GM12878 (cell line): Measurements from ENCODE around the gene RIMS1. TPM values are rescaled to one million over a fixed set of nuclear protein-coding genes. Genes with fewer than 3 reads are reported as not detected.

Experiments used
- ATAC-seq: fragments of 200-7000 bp; cut with Tn5 transposase; 3 replicates; pipeline ENCODE4 v1.9.1; 2020; ENCODE audit warnings: mild to moderate bottlenecking, moderate library complexity
- BruUV-seq: library from RNA; stranded (reverse); fragments of 400-500 nt; replicated peaks from 2 replicates; lab custom pipeline; 2021; lab: Mats Ljungman, UMichigan
- CTCF ChIA-PET: fragments of 300-600 bp; sonication (Branson Sonifier 250); formaldehyde crosslinking; extraction: SDS; loops from one replicate; lab custom pipeline; 2021; ENCODE audit warnings: inconsistent platforms; lab: Yijun Ruan, JAX
- POLR2A ChIA-PET: fragments of 350-600 bp; formaldehyde crosslinking; extraction: SDS; loops from one replicate; lab custom pipeline; 2021; ENCODE audit warnings: inconsistent platforms; lab: Charles Lee
- RAD21 ChIA-PET: fragments of 300-600 bp; sonication (Branson Sonifier 250); formaldehyde crosslinking; loops from one replicate; lab custom pipeline; 2023; ENCODE audit warnings: antibody characterized with exemption; ENCODE audit not compliant: unreplicated experiment; lab: Charles Lee
- SMC1A ChIA-PET: fragments of 300-600 bp; sonication (Branson Sonifier 250); formaldehyde crosslinking; loops from one replicate; lab custom pipeline; 2023; ENCODE audit not compliant: unreplicated experiment, uncharacterized antibody; lab: Charles Lee
- DNase-seq: peaks from one replicate; pipeline ENCODE4 v3.0.0-alpha.2; 2011; ENCODE audit warnings: low read depth, low spot score
- FAIRE-seq: peaks from 3 replicates; lab custom pipeline; 2011; peaks lifted over from hg19 to GRCh38; lab: Jason Lieb, UNC
- H2AFZ ChIP-seq: 2 replicates; pipeline ENCODE4 v1.6.0; 2011; ENCODE audit warnings: low read depth, low read length, control low read depth; ENCODE audit not compliant: control insufficient read depth
- H3K27ac ChIP-seq: 2 replicates; pipeline ENCODE4 v1.5.1; 2011; ENCODE audit warnings: control low read depth; ENCODE audit not compliant: control insufficient read depth, insufficient read depth
- H3K27me3 ChIP-seq, 2 experiments: replicated peaks in 1 of 2; 2 replicates each; pipeline versions ENCODE4 v1.6.0 to v1.6.1; 2011; ENCODE audit warnings: low read length in 1 of 2; ENCODE audit not compliant: control insufficient read depth in 2 of 2, insufficient read depth in 2 of 2
- H3K36me3 ChIP-seq, 2 experiments: 2 replicates each; pipeline ENCODE4 v1.5.1; 2011; ENCODE audit warnings: low read length in 1 of 2; ENCODE audit not compliant: control insufficient read depth in 2 of 2, insufficient read depth in 2 of 2
- H3K4me1 ChIP-seq: 2 replicates; pipeline ENCODE4 v1.6.1; 2011; ENCODE audit warnings: mild to moderate bottlenecking, low read length, moderate library complexity, mixed read lengths; ENCODE audit not compliant: control insufficient read depth, insufficient read depth
- H3K4me2 ChIP-seq: 2 replicates; pipeline ENCODE4 v1.6.0; 2011; ENCODE audit warnings: control low read depth; ENCODE audit not compliant: control insufficient read depth, insufficient read depth
- H3K4me3 ChIP-seq: fragments of 200-600 bp; sonication (generic); 2 replicates; pipeline ENCODE4 v1.5.1; 2016
- H3K79me2 ChIP-seq: 2 replicates; pipeline ENCODE4 v1.6.0; 2011; ENCODE audit warnings: low read length; ENCODE audit not compliant: control insufficient read depth, insufficient read depth
- H3K9ac ChIP-seq: 2 replicates; pipeline ENCODE4 v1.8.0; 2011; ENCODE audit warnings: low read length, control low read depth, mixed read lengths; ENCODE audit not compliant: control insufficient read depth, insufficient read depth
- H3K9me3 ChIP-seq: replicated peaks from 3 replicates; pipeline ENCODE4 v1.5.1; 2011; ENCODE audit warnings: mild to moderate bottlenecking, low read length; ENCODE audit not compliant: control insufficient read depth, insufficient read depth
- H4K20me1 ChIP-seq: 2 replicates; pipeline ENCODE4 v1.6.0; 2011; ENCODE audit not compliant: control insufficient read depth, insufficient read depth
- BCL3 ChIP-seq: IDR thresholded peaks from 2 replicates; pipeline ENCODE4 v1.6.1; 2011; ENCODE audit warnings: borderline replicate concordance, low read depth, mild to moderate bottlenecking, moderate library complexity, low read length; ENCODE audit not compliant: insufficient read depth, poor library complexity, severe bottlenecking
- CREB1 ChIP-seq: IDR thresholded peaks from 2 replicates; pipeline ENCODE4 v1.6.1; 2012; ENCODE audit warnings: low read depth, mild to moderate bottlenecking, inconsistent platforms
- JUNB ChIP-seq: IDR thresholded peaks from 2 replicates; pipeline ENCODE4 v1.6.1; 2016; ENCODE audit warnings: antibody characterized with exemption, mild to moderate bottlenecking
- MEF2A ChIP-seq: IDR thresholded peaks from 2 replicates; pipeline ENCODE4 v1.6.1; 2011; ENCODE audit warnings: low read depth, mild to moderate bottlenecking, low read length, moderate library complexity; ENCODE audit not compliant: insufficient read depth
- MYC ChIP-seq: IDR thresholded peaks from 2 replicates; pipeline ENCODE4 v1.6.1; 2011; ENCODE audit warnings: mild to moderate bottlenecking, low read length, moderate library complexity, inconsistent platforms; ENCODE audit not compliant: insufficient read depth, insufficient replicate concordance, insufficient read length, severe bottlenecking
- NFIC ChIP-seq: IDR thresholded peaks from 2 replicates; pipeline ENCODE4 v1.6.1; 2012; ENCODE audit warnings: low read depth, mild to moderate bottlenecking, inconsistent platforms, low read length, moderate library complexity
- NR2F1 ChIP-seq: fragments of 450-650 bp; conservative IDR thresholded peaks from 2 replicates; pipeline ENCODE4 v1.6.1; 2017; ENCODE audit warnings: mild to moderate bottlenecking
- RCOR1 ChIP-seq: conservative IDR thresholded peaks from 2 replicates; pipeline ENCODE4 v1.6.1; 2012; ENCODE audit warnings: low read depth, low read length, improper control_type of control experiment
- RFX5 ChIP-seq: IDR thresholded peaks from 2 replicates; pipeline ENCODE4 v1.6.1; 2011; ENCODE audit warnings: low read depth, low read length, improper control_type of control experiment
- SRF ChIP-seq, 2 experiments: IDR thresholded peaks; 2 replicates each; pipeline ENCODE4 v1.6.1; 2011; ENCODE audit warnings: low read depth in 2 of 2, low read length in 2 of 2, mild to moderate bottlenecking in 1 of 2, moderate library complexity in 1 of 2
- ZBED1 ChIP-seq: IDR thresholded peaks from 2 replicates; pipeline ENCODE4 v1.6.1; 2016; ENCODE audit warnings: borderline replicate concordance
- ZZZ3 ChIP-seq: IDR thresholded peaks from 2 replicates; pipeline ENCODE4 v1.6.1; 2011; ENCODE audit warnings: low read depth; ENCODE audit not compliant: control insufficient read depth, insufficient read length
- WGBS: methylation state at CpG from one replicate; pipeline ENCODE4 v1.1.6; 2016; ENCODE audit warnings: low lambda C conversion rate; ENCODE audit not compliant: insufficient replicate concordance, insufficient coverage; ENCODE audit errors: missing lambda C conversion rate; 5-methylcytosine and 5-hydroxymethylcytosine counted together
- in situ Hi-C: fragments of 300-500 bp; cut with MboI; formaldehyde crosslinking; loops from 9 replicates; pipeline ENCODE4 v1.14.3; 2018; ENCODE audit warnings: mixed read lengths
- intact Hi-C: fragments of 100-400 bp; cut with micrococcal nuclease; formaldehyde crosslinking; loops from one replicate; pipeline ENCODE4 v1.14.2; 2022; ENCODE audit not compliant: unreplicated experiment
- polyA plus RNA-seq, 11 experiments: library from polyadenylated mRNA; depleted of rRNA in 4 of 11; unstranded in 6 of 11; stranded (reverse) in 5 of 11; fragments of >200 nt; fragmentation: Nextera tagmentation in 4 of 11; fragmentation: Illumina TruSeq in 1 of 11; extraction: Ambion mirVana in 4 of 11; extraction: Trizol in 1 of 11; gene quantifications; 1 replicate in 1 of 11; 2 replicates in 10 of 11; pipeline versions ENCODE4 v1.2.1 to v1.2.3, GENCODE V29; 2011 to 2016; ENCODE audit warnings: inconsistent platforms in 2 of 11, missing spikeins in 2 of 11, low read depth in 1 of 11
- total RNA-seq, 4 experiments: library from RNA; depleted of rRNA in 3 of 4; stranded (reverse); fragments of >200 nt in 3 of 4; fragmentation: Illumina TruSeq in 1 of 4; extraction: Trizol in 1 of 4; gene quantifications; 2 replicates each; pipeline versions ENCODE4 v1.2.1 to v1.2.3, GENCODE V29; 2013 to 2021

Gene RIMS1
- total and polyA plus RNA-seq, 10 of the 15 experiments (the other 5 are each of a cell fraction or from before 2014, with no cell fraction given): 0.05 to 0.76 (median 0.23) TPM

DNA sequence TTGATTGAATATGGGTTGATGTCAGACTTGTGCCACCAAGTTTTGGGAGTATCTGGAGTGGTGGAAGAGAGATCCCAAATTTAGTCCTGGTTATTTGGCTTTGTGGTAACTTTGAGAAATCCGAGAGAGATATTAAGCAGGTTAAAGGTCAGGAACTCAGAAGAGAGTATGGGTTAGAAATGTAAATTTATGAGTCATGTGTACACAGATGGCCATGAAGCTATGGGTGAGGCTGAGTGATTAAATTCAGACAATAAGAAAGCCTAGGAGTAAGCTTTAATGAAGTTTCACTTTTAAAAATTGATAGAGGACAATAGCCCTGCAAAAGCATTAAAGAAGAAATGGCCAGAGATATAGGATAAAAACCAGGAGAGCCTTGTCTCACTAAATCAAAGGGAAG lies 14.3 kb downstream of the RIMS1 start:
- no peak overlapping the region for H3K9ac ChIP-seq
- no peak overlapping the region for H2AFZ ChIP-seq
- H3K36me3 ChIP-seq: no peaks in the 10 kb centered on the region
- POLR2A ChIA-PET: no interaction called here
- FAIRE-seq (no peak), DNase-seq (no peak), ATAC-seq (peak; percentile 37; the same call in 1 of the 3 replicates)
- RAD21 ChIA-PET: no interaction called here
- CTCF ChIA-PET: interaction anchor here (1.0 to 1.3 kb wide), 2 partner anchors 12 to 184 kb away, joined by 3 to 5 read pairs; no protein-coding TSS in a partner anchor
- H4K20me1 ChIP-seq: no peaks in the 10 kb centered on the region
- in situ Hi-C loops (no loop called here), intact Hi-C loops (no loop called here)
- H3K27me3 ChIP-seq: no peaks in the 10 kb centered on the region
- H3K4me3 ChIP-seq: no peak overlapping the region
- no peaks in the 10 kb centered on the region for H3K9me3 ChIP-seq
- no peak overlapping the region for H3K27ac ChIP-seq
- 0% methylated on average over 1 of the region's 1 CpG for WGBS
- no peak overlapping the region for H3K4me2 ChIP-seq
- H3K4me1 ChIP-seq: no peaks in the 10 kb centered on the region
- no peaks in the 10 kb centered on the region for H3K79me2 ChIP-seq
- no peak for TF ChIP-seq SRF (IDR thresholded peaks at IDR 0.05; ENCODE audit: low read depth in 2 of 2, low read length in 2 of 2)
- TF ChIP-seq NR2F1: peak; percentile 21; the same call in 1 of the 2 replicates
- no peak for TF ChIP-seq ZZZ3
- no TSS peak for BruUV-seq
- SMC1A ChIA-PET: no interaction called here

GRCh38 chr6:71902261-71902660 lies 15.9 kb downstream of the RIMS1 start:
- Histone ChIP-seq H3K27me3 (no peaks in the 10 kb centered on the region), H3K9ac (no peak overlapping the region), H3K9me3 (no peaks in the 10 kb centered on the region), H3K79me2 (no peaks in the 10 kb centered on the region), H3K36me3 (no peaks in the 10 kb centered on the region), H2AFZ (no peak overlapping the region)
- ChIA-PET POLR2A (no interaction called here), CTCF (no interaction called here)
- intact Hi-C loops: no loop called here
- DNase-seq (peak; percentile 27), FAIRE-seq (no peak)
- BruUV-seq: no TSS peak
- TF ChIP-seq MEF2A (0 out of 2 replicates have a peak, but pooled peaks have one; percentile 44), CREB1 (no peak), BCL3 (peak; percentile 30), JUNB (peak; percentile 70; the same call in 1 of the 2 replicates), ZBED1 (no peak), RCOR1 (no peak), RFX5 (no peak), MYC (no peak), NR2F1 (peak; percentile 33; the same call in 1 of the 2 replicates), NFIC (peak; percentile 49; the same call in 1 of the 2 replicates)
- TF ChIP-seq, all 136 proteins: peak for 5
- RAD21 ChIA-PET: no interaction called here
- H3K4me1 ChIP-seq: no peaks in the 10 kb centered on the region
- SMC1A ChIA-PET: interaction anchor here (1.4 kb wide), 1 partner anchor 12 kb away, joined by 3 read pairs; no protein-coding TSS in a partner anchor
- H3K4me3 ChIP-seq: no peak overlapping the region
- no peak overlapping the region for H3K4me2 ChIP-seq
- H4K20me1 ChIP-seq: no peaks in the 10 kb centered on the region
- H3K27ac ChIP-seq: no peak overlapping the region
- ATAC-seq: peak; percentile 74
- in situ Hi-C loops: no loop called here
